Fibroblast of skin of left biceps (primary cell): Measurements from ENCODE around the gene SYP.

ENCODE experiments used
- DNase-seq, 2 experiments: peaks; one replicate each; pipeline ENCODE4 v3.0.0-alpha.2; 2013; ENCODE audit warnings: low read depth in 2 of 2

Gene SYP

DNA sequence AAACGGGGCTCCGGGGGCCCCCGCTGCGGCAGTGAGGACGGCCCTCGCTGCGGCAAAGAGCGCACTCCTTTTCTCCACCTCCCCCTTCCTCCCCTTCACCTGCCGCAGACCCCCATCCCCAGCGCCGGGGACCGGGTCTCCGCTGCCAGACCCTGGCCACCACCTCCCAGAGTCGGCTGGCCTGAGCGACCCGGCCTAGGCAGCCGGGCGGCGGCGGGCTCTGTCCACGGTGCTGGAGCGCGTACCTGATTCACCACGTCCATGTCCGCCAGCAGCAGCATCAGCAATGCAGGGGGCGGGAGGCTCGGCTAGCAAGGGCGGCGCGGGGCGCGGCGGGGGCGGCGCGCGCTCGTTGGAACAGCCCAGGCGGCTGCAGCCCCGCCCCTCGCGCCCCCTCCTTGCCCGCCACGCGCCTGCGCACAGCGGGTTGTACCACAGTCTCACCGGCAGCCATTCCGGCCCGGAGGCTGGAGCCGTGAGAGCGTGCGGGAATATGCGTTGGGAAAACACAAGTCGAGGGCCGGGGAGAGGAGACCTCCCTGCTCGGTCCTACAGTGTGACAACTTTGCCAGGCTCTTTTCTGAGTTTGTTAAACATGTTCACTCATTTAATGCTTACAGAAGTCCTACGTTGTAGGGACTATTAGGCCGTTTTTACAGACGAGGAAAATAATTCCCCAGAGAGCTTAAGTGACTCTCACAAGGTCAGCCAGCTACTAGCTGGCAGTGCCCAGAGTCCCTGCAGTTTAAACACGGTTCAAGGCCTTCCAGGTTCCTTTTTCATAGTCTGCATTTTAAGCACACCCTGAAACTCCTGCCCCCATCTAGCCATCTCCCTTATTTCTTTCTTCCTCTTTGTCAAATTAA lies at the start of gene SYP:
Gene SYP, minus strand, starts transcription at position 288 of the 866 bp plus-strand sequence. Its CDS starts 7 bp downstream, at position 281.
- peak; percentile 58 to 62 for DNase-seq

DNA sequence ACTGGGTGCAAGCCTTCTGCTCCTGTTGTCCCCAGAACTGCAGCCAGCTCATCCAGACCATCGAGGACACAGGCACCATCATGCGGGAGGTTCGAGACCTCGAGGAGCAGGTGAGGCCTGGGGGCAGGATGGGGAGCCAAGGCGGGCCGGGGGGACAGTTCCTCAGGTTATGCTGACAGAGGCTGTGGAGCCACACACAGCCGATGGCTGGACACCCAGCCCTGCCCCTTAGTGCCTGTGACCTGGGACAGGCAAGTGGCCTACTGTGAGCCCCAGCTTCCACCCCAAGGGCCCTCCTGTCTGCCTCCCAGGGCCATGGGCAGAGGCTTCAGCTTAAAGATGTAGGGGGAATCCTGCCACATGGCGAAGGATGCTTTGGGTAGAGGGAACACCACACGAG lies 49.6 kb upstream of the SYP start:
- DNase-seq = no peak

DNA sequence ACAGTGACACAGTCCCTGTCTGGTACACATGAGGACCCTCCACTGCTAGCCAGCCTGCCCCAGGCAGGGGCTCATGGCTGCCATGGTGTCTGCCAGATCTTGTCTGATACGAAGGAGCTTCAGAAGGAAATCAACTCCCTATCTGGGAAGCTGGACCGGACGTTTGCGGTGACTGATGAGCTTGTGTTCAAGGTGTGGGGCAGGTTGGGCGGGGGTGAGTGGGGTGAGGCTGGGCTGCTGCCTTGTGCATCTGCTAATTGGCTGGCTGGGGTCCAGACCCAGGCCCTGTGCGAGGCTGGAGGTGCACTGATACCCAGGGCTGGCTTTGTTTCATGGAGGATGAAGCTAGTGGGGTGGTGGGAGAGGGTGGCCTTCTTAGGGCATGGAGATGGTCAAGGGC lies 49.1 kb upstream of the SYP start:
- DNase-seq = no peak

DNA sequence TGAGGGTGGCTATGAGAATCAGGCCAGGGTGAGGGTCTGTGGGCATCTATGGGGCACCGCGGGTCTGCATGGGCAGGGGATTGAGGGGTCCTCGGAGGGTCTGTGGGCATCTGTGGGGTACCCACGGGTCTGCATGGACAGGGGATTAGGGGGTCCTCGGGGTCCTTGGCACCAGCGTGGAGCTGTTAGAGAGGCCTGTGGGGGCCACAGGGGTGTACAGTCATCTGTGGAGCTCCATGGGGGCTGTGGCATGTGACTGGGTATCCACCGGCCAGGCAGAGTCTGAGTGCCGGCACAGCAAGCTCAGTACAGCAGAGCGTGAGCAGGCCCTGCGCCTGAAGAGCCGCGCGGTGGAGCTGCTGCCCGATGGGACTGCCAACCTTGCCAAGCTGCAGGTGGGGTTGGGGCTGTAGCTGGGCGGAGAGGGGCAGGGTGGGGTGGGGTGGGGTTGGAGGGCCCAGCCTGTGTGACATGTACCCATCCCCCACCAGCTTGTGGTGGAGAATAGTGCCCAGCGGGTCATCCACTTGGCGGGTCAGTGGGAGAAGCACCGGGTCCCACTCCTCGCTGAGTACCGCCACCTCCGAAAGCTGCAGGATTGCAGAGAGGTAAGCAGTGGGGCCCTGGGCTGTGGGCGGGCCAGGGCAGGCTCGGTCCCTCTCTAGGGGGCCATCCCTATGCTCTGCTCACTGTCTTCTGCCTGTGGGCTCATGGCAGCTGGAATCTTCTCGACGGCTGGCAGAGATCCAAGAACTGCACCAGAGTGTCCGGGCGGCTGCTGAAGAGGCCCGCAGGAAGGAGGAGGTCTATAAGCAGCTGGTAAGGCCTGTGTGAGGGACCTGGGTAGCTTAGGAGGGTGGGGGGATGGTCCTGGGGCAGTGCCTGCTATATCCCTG lies 48.2 kb upstream of the SYP start:
- DNase-seq = no peak

DNA sequence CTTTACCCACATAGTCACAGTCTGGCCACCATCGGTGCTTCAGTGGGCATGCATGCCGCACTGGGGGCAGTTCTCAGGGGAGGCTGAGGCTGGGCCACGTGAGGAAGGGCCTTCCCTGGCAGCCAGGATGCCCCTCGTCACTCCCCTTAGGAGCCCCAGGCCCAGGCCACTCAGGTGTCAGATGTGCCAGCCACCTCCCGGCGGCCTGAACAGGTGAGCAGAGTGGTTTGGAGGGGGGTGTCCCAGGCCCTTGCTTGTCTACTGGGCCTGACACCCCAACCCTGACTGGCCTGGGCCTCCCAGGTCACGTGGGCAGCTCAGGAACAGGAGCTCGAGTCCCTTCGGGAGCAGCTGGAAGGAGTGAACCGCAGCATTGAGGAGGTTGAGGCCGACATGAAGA lies 47.4 kb upstream of the SYP start:
- DNase-seq = no peak

DNA sequence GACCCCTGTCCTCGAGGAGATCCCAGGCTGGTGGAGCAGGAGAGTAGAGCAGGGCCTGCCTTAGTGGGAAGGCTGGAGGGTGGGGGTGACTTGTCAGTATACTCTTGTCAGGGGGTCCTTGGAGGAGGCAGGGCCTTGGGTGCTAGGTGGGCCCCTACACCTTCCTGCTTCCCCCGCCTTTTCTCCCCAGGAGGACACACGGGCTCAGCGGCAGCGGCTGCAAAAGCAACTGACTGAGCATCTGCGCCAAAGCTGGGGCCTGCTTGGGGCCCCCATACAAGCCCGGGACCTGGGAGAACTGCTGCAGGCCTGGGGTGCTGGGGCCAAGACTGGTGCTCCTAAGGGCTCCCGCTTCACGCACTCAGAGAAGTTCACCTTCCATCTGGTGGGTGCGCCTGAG lies 46.5 kb upstream of the SYP start:
- no peak for DNase-seq

DNA sequence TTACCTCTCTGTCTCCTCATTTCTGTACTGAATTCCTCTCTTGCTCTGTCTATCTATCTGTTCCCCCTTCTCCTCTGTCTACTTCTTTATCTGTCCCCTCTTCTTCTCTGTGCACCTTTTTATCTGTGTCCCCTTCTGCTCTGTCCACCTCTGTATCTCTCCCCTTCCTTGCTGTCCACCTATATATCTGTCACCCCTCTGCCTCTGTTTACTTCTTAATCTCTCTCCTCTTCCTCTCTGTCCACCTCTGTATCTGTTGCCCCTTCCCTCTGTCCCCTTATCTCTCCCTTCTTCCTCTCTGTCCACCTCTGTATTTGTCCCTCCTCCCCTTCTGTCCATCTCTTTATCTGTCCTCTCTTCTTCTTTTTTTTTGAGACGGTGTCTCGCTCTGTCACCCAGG lies 44.2 kb upstream of the SYP start:
- DNase-seq = no peak

DNA sequence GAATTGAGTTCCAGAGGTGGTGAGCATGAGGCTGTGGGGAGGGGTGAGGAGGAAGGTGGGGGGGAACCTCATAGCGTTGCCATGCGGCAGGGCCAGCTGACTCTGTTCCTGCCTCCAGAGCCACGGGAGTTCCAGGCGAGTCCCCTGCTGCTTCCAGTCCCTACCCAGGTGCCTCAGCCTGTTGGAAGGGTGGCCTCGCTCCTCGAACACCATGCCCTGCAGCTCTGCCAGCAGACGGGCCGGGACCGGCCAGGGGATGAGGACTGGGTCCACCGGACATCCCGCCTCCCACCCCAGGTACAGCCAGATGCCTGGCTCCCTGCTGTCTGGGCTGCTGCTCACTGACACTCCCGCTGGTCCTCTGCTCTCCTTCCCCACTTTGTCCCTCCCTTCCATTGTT lies 43.2 kb upstream of the SYP start:
- DNase-seq = no peak

DNA sequence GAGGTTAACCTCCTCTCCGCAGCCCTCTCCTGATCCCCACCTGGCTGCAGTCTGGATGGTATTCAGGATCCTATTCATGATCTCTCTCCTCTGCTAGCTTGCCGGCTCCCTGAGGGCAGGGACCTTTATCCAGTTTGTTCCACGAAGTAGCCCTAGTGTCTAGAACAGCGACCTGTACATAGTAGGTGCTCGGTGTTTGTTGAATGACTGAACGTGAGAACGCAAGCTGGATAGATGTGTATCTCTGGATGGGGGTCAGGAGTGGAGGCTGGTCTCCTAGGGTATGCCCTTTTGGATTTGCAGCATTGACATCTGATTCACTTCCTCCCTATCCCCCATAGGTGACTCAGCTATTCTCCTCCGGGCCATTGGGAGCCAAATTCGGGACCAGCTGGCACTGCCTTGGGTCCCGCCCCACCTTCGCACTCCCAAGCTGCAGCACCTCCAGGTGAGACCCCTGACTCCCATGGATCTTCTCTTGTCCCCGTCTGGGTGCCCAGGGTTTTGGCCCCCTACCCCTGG lies 42.6 kb upstream of the SYP start:
- no peak for DNase-seq

DNA sequence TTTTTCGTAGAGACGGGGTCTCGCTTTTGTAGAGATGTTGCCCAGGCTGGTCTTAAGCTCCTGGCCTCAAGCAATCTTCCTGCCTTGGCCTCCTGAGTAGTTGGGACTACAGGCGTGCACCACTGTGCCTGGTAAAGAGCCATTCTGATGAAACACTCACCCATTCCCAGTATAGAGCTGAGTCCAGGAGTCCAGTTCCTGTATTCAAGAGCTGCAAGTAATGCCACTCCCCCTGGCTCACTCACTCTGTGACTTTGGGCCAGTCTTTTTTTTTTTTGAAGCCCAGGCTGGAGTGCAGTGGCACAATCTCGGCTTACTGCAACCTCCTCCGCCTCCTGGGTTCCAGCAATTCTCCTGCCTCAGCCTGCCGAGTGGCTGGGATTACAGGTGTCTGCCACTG lies 38.7 kb upstream of the SYP start:
- DNase-seq = no peak

DNA sequence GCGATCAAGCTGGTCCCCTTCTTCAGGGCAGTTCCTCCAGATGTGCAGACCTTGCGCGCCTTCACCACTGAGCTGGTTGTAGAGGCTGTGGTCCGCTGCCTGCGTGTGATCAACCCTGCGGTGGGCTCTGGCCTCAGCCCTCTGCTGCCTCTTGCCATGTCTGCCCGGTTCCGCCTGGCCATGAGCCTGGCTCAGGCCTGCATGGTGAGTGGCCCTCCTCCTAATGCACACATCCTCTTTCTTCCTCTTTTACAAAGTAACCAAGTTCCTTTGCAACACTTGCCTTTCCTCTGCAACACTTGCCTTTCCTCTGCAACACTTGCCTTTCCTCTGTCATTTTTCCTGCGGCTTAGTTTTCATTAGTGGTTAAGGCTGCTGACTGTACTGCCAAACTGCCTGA lies 37.1 kb upstream of the SYP start:
- DNase-seq = no peak

DNA sequence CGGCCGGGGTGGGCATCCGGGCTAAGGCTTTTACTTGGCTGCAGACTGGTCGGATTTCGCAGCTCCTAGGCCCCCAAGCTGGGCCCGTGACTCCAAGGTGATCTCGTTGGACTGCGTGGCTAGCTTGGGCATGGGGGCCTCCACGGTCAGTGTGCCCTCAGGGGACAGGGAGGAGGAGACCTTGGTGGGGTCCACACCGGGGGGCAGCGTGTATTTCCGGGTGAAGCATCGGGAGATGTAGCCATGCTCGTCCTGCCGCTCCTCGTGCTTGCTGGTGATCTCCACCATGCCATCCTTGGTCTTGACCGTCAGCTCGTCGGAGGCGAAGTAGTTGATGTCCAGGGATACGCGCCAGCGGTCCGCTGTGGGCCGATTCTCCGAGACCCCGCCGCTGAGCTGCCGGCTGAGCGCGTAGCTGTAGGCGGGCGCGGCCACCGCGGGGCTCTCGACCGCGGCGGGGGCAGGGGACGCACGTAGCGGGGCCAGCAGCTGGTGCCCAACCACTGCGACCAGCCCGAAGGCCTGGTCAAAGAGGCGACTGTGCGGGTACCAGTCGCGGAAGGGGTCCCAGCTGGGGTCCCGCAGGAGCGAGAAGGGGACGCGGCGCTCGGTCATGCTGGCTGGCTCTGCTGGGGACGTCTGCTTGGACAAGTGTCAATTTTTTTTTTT lies 34.0 kb upstream of the SYP start:
- no peak for DNase-seq

DNA sequence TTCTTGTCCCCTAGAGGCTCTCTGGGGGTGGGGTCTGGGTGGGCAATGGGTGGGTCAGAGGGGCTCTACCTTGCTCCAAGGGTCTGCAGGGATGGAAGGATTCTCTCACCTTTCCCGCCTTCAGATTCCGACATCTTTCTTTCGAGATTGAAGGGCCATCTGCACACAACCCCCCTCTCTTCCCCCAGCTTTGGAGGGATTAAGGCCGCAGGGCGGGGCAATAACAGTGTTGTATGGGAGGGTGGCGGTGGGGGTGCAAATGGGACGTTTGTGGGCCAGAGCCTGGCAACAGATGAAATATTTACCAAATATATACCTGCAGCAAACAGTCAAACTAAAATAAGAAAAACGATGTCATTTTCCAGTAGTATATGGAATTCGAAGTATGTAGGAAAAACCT lies 33.2 kb upstream of the SYP start, which contains the start of gene CACNA1F:
Gene CACNA1F, minus strand, starts transcription at position 165 of the 400 bp plus-strand sequence. Its CDS starts 31 bp downstream, at position 134.
- no peak for DNase-seq

DNA sequence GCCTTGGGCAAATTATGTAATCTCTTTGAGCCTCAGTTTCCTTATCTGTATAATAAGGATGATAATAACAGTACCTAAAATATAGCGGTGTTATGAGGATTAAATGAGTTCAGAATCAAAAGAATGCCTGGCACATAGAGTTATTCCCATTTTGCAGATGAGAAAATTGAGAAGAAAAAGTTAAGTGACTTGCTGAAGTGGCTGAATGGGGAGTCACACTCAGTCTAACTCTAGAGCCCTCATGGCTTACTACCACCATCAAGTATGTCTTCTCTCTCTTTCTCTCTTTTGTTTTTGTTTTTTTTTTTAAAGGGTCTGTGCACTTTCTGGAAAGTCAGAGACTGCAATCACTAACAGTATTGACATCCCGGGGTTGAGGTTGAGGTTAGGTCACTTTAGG lies 32.5 kb upstream of the SYP start:
- no peak for DNase-seq

DNA sequence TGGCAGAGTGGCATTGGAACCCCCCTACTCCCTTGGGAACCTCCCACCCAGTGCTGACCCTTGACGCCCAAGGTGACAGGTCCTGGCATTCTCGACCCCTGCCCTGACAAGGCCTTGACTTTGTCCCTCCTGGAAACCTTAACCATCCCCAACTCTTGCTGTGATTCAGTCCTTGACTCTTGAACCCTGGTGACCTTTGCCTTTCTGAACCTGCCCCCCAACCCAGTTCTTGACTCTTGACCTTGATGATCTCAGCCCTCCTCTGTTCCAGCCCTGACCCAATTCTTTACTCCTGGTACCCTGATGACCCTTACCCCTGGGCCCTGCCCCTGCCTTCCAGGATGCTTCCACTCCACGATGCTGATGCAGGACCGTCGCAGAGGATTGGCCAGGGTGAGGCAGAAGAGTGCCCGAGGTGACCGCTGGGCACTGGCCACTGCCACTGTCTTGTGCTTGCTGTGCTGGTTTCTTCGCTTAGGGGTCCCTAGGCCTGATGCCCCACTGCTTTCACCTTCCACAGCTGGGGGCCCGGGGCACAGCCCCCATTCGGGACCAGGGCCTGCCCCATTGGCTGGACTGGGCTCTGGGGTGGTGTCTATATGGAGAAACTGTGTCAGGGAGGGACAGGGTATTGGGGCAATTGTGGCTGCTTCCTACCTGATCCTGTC lies 31.5 kb upstream of the SYP start:
- DNase-seq = no peak

DNA sequence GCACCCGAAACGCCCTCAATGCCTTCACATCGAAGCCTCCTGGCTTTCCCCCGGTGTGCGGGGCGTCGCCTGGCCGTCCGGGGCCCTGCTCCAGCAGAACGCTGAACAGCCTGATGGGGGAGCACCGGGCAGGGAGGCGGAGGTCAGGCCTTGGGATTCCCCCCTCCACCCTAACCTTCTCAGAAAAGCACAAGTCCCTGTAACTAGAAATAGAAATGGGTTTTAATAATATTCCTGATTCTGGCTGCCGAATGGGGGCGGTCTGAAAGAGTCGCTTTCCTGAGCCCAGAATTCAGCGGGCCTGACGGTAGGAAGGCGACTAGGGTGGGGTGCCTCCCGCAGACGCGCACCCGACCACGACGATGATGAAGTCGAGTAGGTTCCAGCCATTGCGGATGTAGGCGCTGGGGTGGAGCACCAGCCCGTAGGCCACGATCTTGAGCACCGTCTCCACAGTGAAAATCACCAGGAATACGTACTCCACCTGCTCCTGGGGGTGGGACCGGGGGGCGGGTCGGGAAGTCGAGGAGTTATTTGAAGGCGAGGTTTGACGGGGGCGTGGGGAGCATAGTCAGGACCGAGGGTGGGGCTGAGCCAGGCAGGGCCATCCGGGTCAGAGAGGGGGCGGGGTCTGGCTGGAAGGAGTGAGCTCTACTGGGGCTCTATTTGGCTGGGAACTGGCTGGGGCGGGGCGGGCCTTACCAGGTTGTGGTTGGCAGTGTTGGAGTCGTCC lies 30.7 kb upstream of the SYP start:
- DNase-seq = no peak

DNA sequence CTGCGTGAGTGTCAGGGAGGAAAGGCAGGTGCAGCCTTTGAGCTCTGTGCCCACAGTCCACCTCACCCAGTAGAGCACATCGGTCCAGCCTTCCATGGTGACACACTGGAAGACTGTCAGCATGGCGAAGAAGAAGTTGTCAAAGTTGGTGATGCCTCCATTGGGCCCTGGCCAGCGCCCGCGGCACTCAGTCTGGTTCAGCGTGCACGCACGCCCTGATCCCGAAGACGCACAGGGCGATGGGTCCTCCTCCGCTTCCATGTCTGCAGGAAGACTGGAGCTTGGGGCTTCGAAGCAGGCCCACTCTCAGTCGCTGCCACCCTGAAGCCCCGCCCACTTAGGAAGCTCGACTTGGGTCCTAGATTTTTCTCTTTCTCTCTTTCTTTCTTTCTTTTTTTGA lies 28.2 kb upstream of the SYP start:
- DNase-seq = no peak

DNA sequence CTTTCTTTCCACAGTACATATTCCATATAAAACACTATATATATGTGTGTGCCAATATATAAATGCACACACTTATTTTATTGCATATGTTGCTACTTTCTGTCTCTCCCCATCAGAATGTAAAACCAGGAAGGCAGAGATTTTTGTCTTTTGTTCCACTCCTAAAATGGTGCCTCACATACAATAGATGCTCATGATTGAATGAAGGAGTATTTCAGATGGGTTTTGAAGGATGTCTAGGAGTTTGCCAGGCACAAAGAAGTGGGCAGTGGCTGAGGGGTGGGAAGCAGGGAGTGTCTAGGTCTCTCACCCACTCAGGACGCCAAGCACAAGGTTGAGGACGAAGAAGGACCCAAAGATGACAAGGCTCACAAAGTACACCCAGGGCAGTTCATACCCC lies 27.7 kb upstream of the SYP start:
- no peak for DNase-seq

DNA sequence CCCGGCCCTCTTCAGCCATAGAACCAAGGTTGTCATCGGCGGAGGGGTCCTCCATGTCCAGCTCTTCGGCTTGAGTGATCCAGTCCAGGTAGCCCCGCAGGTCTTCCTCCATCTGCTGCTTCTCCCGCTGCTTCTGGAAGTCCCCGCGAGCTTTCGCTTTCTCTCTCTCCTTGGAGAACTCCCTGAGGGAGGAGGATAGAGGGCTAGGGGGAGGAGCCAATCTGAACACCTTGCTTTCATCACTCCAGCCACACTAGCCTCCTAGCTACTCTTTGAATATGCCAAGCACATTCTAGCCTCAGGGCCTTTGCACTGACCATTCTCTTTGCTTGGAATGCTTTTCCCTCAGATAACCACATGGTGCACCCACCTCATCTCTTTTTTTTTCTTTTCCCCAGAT lies 27.0 kb upstream of the SYP start:
- no peak for DNase-seq

DNA sequence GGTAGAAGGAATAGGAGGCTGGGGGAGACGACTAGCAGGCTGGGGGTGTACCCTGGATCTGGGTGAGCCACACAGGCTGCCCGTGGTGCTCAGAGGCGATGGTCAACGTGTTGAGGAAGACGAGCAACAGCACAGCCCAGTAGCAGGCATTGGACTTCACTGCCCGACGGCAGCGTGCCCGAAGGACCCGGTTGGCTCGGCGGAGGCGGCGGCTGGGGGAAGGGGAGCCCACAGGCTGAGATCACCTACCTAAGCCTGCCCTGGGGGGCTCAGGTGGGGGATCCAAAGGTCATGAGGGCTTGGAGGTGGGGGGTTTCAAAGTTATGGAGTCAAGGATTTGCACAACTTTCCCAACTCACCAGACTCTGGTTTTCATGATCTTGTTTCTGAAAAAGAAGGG lies 25.9 kb upstream of the SYP start:
- DNase-seq = no peak

DNA sequence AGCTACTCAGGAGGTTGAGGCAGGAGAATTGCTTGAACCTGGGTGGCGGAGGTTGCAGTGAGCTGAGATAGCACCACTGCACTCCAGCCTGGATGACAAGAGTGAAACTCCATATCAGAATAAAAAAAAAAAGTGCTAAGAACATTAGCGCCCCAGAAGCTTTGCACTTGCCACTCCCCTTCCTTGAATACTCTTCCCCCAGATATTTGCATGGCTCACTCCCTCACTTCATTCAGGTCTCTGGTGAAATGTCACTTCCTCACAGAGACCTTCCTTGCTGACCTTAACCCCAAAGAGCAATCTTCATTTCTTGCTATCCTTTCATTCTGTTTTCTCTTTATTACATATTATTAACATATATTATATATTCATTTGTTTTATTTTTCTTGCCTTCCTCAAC lies 21.9 kb upstream of the SYP start:
- DNase-seq = no peak
